H1 (cell line): ENCODE data around the gene IFT74. TPM values are rescaled to one million over a fixed set of nuclear protein-coding genes. Genes with fewer than 3 reads are reported as not detected.

Experiments used
- EZH2 ChIP-seq: fragments of 200-600 bp; sonication (generic); IDR thresholded peaks from 2 replicates; pipeline ENCODE4 v1.7.1; 2012; ENCODE audit warnings: low read depth, mild to moderate bottlenecking, moderate library complexity, low read length, inconsistent platforms; ENCODE audit not compliant: severe bottlenecking
- RXRA ChIP-seq: IDR thresholded peaks from 2 replicates; pipeline ENCODE4 v1.6.1; 2011; ENCODE audit warnings: low read depth, mild to moderate bottlenecking, low read length, moderate library complexity; ENCODE audit not compliant: insufficient read depth
- SP1 ChIP-seq: IDR thresholded peaks from 2 replicates; pipeline ENCODE4 v1.6.1; 2011; ENCODE audit warnings: low read depth, low read length
- SRF ChIP-seq: IDR thresholded peaks from 2 replicates; pipeline ENCODE4 v1.6.1; 2011; ENCODE audit warnings: mild to moderate bottlenecking, low read depth, low read length, moderate library complexity
- SUZ12 ChIP-seq: fragments of 200-600 bp; sonication (generic); IDR thresholded peaks from 2 replicates; pipeline ENCODE4 v1.6.1; 2012; ENCODE audit warnings: mild to moderate bottlenecking, inconsistent platforms, low read length, moderate library complexity, mixed read lengths
- TAF7 ChIP-seq: optimal IDR thresholded peaks from 2 replicates; pipeline ENCODE3; 2011; ENCODE audit warnings: low read depth, mild to moderate bottlenecking, inconsistent platforms, low read length, moderate library complexity, borderline replicate concordance
- polyA plus RNA-seq, 7 experiments: library from polyadenylated mRNA; depleted of rRNA in 3 of 7; stranded (reverse) in 5 of 7; unstranded in 2 of 7; fragments of >200 nt in 5 of 7; fragments of 200-250 nt in 2 of 7; gene quantifications; 1 replicate in 5 of 7; 2 replicates in 1 of 7; 4 replicates in 1 of 7; pipeline versions ENCODE4 v1.2.1 to v1.2.3, GENCODE V29; 2011 to 2013; ENCODE audit warnings: missing spikeins in 2 of 7, mixed read lengths in 2 of 7
- total RNA-seq: library from RNA; stranded (reverse); fragmentation: NEBNext Ultra II Directional; extraction: Animal tissue kit (Norgen Biotek cat#: 25700); gene quantifications from 2 replicates; pipeline ENCODE4 v1.2.1, GENCODE V29; 2021

IFT74 gene
- total and polyA plus RNA-seq, 2 of the 8 experiments (the other 6 are each of a cell fraction or from before 2014, with no cell fraction given) = 4.4 to 17.8 TPM

- no peak for TF ChIP-seq SUZ12
- no peak for TF ChIP-seq SRF
- TF ChIP-seq TAF7 = no peak
- no peak for TF ChIP-seq EZH2
- TF ChIP-seq SP1 = no peak
- no peak for TF ChIP-seq RXRA
Measured at GRCh38 chr9:26951794-26952193, 4.4 kb upstream of the IFT74 start (continued).
